ENCODE measurements around the gene IGF1R.

DNA sequence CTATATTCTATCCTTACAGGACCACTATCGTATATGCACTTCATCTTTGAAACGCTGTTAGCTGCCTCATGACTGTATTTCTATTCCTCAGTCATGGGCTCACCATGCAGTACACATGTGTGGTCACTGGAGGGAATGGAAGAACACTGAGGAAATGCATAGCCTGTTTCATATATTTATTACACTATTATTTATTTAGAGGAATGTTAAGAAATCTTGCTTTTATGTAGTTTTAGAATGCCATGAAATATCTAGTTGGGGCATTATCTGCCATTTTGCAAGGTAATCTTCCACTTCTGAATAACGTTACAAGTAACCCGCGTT, 155.7 kb downstream of the IGF1R start:
- TF ChIP-seq, protein P1, sequence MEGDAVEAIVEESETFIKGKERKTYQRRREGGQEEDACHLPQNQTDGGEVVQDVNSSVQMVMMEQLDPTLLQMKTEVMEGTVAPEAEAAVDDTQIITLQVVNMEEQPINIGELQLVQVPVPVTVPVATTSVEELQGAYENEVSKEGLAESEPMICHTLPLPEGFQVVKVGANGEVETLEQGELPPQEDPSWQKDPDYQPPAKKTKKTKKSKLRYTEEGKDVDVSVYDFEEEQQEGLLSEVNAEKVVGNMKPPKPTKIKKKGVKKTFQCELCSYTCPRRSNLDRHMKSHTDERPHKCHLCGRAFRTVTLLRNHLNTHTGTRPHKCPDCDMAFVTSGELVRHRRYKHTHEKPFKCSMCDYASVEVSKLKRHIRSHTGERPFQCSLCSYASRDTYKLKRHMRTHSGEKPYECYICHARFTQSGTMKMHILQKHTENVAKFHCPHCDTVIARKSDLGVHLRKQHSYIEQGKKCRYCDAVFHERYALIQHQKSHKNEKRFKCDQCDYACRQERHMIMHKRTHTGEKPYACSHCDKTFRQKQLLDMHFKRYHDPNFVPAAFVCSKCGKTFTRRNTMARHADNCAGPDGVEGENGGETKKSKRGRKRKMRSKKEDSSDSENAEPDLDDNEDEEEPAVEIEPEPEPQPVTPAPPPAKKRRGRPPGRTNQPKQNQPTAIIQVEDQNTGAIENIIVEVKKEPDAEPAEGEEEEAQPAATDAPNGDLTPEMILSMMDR (IDR thresholded peaks at IDR 0.05), result peak in 1 of 4 experiments; percentile 8
- TF ChIP-seq POLR2A (IDR thresholded peaks at IDR 0.05) (no peak), EP300 (IDR thresholded peaks at IDR 0.05) (no peak), POLR2AphosphoS5 (IDR thresholded peaks at IDR 0.05) (no peak)
